ENCODE measurements around the gene GPR135.

GPR135 gene, protein sequence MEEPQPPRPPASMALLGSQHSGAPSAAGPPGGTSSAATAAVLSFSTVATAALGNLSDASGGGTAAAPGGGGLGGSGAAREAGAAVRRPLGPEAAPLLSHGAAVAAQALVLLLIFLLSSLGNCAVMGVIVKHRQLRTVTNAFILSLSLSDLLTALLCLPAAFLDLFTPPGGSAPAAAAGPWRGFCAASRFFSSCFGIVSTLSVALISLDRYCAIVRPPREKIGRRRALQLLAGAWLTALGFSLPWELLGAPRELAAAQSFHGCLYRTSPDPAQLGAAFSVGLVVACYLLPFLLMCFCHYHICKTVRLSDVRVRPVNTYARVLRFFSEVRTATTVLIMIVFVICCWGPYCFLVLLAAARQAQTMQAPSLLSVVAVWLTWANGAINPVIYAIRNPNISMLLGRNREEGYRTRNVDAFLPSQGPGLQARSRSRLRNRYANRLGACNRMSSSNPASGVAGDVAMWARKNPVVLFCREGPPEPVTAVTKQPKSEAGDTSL

DNA sequence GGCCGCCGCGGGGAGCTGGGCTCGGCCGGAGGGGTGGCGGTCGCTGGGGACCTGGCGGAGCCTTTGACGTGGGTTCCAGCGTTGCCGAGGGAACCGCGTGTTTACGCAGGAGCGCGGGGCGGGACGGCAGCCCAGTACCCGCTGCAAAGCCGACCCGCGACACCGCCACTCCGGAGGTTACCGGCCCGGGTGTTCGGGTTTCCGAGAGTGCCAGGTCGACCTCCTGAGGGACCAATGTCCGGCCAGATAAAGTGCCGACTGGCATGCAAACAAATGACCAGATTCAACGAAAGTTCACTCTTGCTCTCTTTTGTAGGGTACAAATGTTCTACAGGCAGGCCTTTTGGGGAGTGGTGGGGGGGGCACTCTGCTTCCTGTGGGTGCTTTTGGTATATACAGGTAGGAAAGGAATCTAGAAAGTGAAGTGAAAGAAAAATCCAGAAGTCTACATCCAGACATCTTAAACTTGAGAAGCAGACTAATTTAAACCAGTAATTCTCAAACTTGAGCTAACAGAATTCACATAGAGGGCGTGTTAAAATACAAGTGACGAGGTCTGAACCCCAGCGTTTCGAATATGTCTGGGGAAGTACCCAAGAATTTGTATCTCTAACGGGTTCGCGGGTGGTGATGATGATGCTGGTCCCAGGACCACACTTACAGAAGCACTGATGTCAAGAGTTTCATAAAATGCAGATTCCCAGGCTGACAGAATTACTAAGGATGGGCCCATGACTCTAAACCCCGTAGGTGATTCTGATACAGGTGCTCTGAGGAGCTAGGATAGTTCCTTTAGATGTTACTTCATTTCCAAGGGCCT is at the start of gene GPR135:
GPR135 (minus strand) TSS at position 65 of the 820 bp plus-strand sequence. CDS start 154 bp downstream, outside the sequence.
- H3K4me3 Mint-ChIP-seq, result peak within 1 kb of the TSS; percentile 89
- H3K27ac Mint-ChIP-seq, result peak within 1 kb of the TSS; percentile 64
- peak; percentile 66 for ATAC-seq (ENCODE audit: low read depth)
- DNase-seq (ENCODE audit: low spot score in 2 of 2), result peak; percentile 48 to 55
- H3K4me1 Mint-ChIP-seq, result peaks cover 5% of the 10 kb centered on the region
- peaks cover 2% of the 10 kb centered on the region for H3K27me3 Mint-ChIP-seq
- no peaks in the 10 kb centered on the region for H3K9me3 Mint-ChIP-seq
- peaks cover 4% of the 10 kb centered on the region for H3K36me3 Mint-ChIP-seq

- no peak overlapping the region for H3K4me3 Mint-ChIP-seq
- peaks cover 1% of the 10 kb centered on the region for H3K27me3 Mint-ChIP-seq
- no peak overlapping the region for H3K27ac Mint-ChIP-seq
- H3K36me3 Mint-ChIP-seq, result no peaks in the 10 kb centered on the region
- H3K9me3 Mint-ChIP-seq, result peaks cover 1% of the 10 kb centered on the region
- H3K4me1 Mint-ChIP-seq, result no peaks in the 10 kb centered on the region
- ATAC-seq (ENCODE audit: low read depth), result no peak
- no peak for DNase-seq (ENCODE audit: low spot score in 2 of 2)
Measured at GRCh38 chr14:59511916-59512575, 46.9 kb upstream of the GPR135 start.

DNA sequence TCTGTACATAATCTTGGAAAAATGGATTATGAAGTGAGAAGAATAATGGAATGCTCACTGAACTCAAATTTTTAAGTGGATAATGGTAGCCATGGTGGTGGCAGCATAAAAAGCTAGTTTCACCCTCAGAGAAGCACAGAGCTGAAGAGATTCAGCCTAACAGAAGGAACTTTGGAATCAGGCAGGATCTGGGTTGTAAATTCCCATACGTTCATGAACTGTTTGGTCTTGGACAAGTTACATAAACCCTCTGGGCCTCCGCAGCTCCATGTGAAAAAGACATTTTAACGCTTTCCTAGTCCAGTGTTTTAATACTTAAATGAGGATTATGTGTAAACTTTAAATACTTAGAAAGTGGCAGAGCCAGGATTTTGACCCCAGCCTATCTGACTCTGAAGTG is 45.8 kb upstream of the GPR135 start:
- DNase-seq (ENCODE audit: low spot score in 2 of 2), result no peak
- Mint-ChIP-seq H3K4me3 (no peak overlapping the region), H3K9me3 (peaks cover 1% of the 10 kb centered on the region), H3K27me3 (peaks cover 1% of the 10 kb centered on the region), H3K36me3 (no peaks in the 10 kb centered on the region), H3K4me1 (no peaks in the 10 kb centered on the region), H3K27ac (no peak overlapping the region)
- no peak for ATAC-seq (ENCODE audit: low read depth)

DNA sequence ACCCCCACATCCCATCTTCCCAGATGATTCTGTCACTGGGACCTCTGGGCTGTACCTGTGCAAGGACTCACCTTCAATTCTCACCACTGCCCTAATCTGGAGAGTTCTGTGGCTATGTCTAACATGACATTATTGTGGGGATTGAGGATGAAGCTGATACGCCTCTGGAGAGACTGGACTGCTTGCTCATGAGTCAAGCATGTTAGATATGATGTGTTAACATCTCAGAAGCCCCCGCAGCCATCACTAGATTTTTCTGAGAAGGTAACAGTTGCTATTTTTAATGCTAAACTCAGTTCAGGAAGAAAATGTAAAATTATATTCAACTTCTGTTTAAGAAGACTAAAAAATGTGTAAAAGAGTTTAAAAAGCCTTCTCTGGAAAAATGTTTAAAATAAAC is 44.8 kb upstream of the GPR135 start:
- no peaks in the 10 kb centered on the region for H3K4me1 Mint-ChIP-seq
- no peak for DNase-seq (ENCODE audit: low spot score in 2 of 2)
- no peak overlapping the region for H3K4me3 Mint-ChIP-seq
- no peaks in the 10 kb centered on the region for H3K36me3 Mint-ChIP-seq
- no peak for ATAC-seq (ENCODE audit: low read depth)
- H3K27ac Mint-ChIP-seq, result no peak overlapping the region
- H3K9me3 Mint-ChIP-seq, result peaks cover 1% of the 10 kb centered on the region
- peaks cover 1% of the 10 kb centered on the region for H3K27me3 Mint-ChIP-seq

DNA sequence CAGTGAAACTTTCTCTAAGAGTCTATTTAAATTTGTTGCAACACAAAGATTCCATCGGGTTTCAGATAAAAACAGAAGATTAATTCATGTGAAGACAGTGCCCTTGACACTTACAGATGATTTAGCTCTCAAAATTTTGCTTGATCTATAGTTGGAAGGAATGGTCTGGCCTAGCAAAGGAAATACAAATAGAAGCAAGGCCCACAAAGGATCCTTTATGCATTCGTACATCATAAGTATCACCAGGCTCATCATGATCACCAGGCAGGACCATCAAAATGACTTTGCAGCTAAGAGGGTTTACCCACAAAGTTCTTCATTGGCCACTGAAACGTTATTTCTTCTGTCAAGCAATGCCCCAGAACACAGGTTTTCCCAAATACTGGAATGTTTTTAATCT is 43.9 kb upstream of the GPR135 start:
- ATAC-seq (ENCODE audit: low read depth), result no peak
- DNase-seq (ENCODE audit: low spot score in 2 of 2), result no peak
- H3K4me1 Mint-ChIP-seq, result no peaks in the 10 kb centered on the region
- H3K9me3 Mint-ChIP-seq, result no peaks in the 10 kb centered on the region
- H3K36me3 Mint-ChIP-seq, result no peaks in the 10 kb centered on the region
- H3K27ac Mint-ChIP-seq, result no peak overlapping the region
- no peak overlapping the region for H3K4me3 Mint-ChIP-seq
- H3K27me3 Mint-ChIP-seq, result no peaks in the 10 kb centered on the region

- H3K36me3 Mint-ChIP-seq, result peaks cover 2% of the 10 kb centered on the region
- ATAC-seq (ENCODE audit: low read depth) (no peak), DNase-seq (ENCODE audit: low spot score in 2 of 2) (no peak)
- no peak overlapping the region for H3K4me3 Mint-ChIP-seq
- H3K27ac Mint-ChIP-seq, result no peak overlapping the region
- H3K27me3 Mint-ChIP-seq, result no peaks in the 10 kb centered on the region
- no peaks in the 10 kb centered on the region for H3K4me1 Mint-ChIP-seq
- H3K9me3 Mint-ChIP-seq, result no peaks in the 10 kb centered on the region
Measured at GRCh38 chr14:59507752-59508103, 42.5 kb upstream of the GPR135 start.

DNA sequence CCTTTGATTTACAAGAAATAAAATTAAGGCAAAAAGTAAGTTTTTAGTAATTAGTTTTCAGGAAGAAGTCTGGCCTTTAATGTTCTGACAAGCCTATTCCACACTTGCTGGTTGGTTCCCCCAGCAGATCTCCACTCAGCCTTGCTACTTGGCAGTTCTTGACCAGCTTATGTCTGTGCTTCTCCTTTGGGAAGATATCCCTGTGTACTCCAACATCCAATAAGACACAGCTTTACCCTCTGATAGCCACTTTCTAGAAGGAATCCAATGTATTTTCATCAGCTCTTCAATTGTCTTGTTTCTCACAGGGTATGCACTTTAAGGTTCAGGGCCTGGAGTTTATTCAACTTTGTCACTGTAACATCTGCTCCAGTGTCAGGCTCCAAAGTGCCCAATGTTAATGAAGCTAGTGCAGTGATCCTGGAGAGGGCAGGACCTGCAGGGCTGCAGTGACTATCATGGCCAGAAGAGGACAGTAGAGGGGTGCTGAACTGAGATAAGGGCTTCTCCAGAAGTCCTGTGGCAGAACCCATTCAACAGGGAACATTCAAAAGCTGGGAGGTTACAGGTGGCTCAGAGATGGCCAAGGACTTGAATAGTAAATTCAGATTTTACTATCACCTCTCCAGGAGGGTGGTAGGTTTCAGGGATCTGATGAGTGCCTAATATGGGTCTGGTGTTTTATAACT is 42.0 kb upstream of the GPR135 start:
- H3K27ac Mint-ChIP-seq, result no peak overlapping the region
- DNase-seq (ENCODE audit: low spot score in 2 of 2) (peak; percentile 23 to 28), ATAC-seq (ENCODE audit: low read depth) (peak; percentile 59)
- peaks cover 2% of the 10 kb centered on the region for H3K36me3 Mint-ChIP-seq
- no peaks in the 10 kb centered on the region for H3K4me1 Mint-ChIP-seq
- H3K9me3 Mint-ChIP-seq, result no peaks in the 10 kb centered on the region
- no peaks in the 10 kb centered on the region for H3K27me3 Mint-ChIP-seq
- H3K4me3 Mint-ChIP-seq, result no peak overlapping the region

- H3K4me3 Mint-ChIP-seq, result no peak overlapping the region
- peaks cover 6% of the 10 kb centered on the region for H3K36me3 Mint-ChIP-seq
- ATAC-seq (ENCODE audit: low read depth) (no peak), DNase-seq (ENCODE audit: low spot score in 2 of 2) (no peak)
- H3K9me3 Mint-ChIP-seq, result no peaks in the 10 kb centered on the region
- no peaks in the 10 kb centered on the region for H3K27me3 Mint-ChIP-seq
- H3K4me1 Mint-ChIP-seq, result no peaks in the 10 kb centered on the region
- H3K27ac Mint-ChIP-seq, result no peak overlapping the region
Measured at GRCh38 chr14:59503256-59503655, 38.1 kb upstream of the GPR135 start.

DNA sequence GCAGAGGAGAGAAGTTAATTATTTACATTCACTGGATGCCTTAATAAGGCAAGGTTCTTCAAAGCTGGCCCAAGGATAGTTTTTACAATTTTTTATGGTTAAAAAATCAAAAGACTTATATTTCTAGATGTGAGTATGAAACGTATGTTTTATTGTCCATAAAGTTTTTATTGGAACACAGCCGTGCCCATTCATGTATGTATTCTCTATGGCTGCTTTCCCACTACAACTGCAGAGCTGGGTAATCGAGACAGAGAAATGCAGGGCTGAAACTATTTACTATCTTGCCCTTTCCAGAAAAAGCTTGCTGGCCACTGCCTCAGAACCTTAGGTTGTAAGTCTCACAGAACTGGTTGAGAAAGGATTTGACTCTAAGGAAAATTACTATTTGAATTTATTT is 35.6 kb upstream of the GPR135 start:
- Mint-ChIP-seq H3K27ac (no peak overlapping the region), H3K36me3 (peaks cover 14% of the 10 kb centered on the region), H3K9me3 (no peaks in the 10 kb centered on the region), H3K27me3 (no peaks in the 10 kb centered on the region), H3K4me1 (peaks cover 5% of the 10 kb centered on the region), H3K4me3 (no peak overlapping the region)
- no peak for DNase-seq (ENCODE audit: low spot score in 2 of 2)
- ATAC-seq (ENCODE audit: low read depth), result no peak

DNA sequence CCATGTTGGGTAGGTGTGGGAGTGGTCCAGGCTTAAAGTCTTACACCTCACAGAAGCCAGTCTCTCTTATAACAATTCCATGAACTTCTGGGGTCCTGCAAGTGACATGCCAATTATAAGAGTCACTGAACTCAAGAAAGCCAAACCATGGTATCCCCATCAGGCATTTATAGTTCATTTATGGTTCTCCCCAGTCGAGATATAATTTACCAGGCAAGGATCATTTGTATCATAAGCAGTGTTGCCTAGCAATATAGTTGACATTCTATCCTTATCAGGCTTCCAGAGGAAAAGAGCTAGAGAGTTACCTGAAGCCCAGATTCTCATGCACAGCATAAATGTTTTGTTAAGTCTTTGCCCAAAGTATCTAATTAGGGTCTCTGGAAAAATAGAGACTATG is 27.2 kb upstream of the GPR135 start:
- no peak overlapping the region for H3K4me3 Mint-ChIP-seq

GRCh38 chr14:59490756-59491155 is 25.6 kb upstream of the GPR135 start:
- no peak overlapping the region for H3K4me3 Mint-ChIP-seq
- H3K36me3 Mint-ChIP-seq, result peaks cover 51% of the 10 kb centered on the region
- no peak overlapping the region for H3K27ac Mint-ChIP-seq
- no peaks in the 10 kb centered on the region for H3K9me3 Mint-ChIP-seq
- no peaks in the 10 kb centered on the region for H3K27me3 Mint-ChIP-seq
- ATAC-seq (ENCODE audit: low read depth) (no peak), DNase-seq (ENCODE audit: low spot score in 2 of 2) (no peak)
- peaks cover 22% of the 10 kb centered on the region for H3K4me1 Mint-ChIP-seq

More for the DNA sequence above, 27.2 kb upstream of the GPR135 start:
- DNase-seq (ENCODE audit: low spot score in 2 of 2) (no peak), ATAC-seq (ENCODE audit: low read depth) (no peak)
- Mint-ChIP-seq H3K9me3 (no peaks in the 10 kb centered on the region), H3K36me3 (peaks cover 57% of the 10 kb centered on the region), H3K27ac (no peak overlapping the region), H3K4me1 (peaks cover 27% of the 10 kb centered on the region), H3K27me3 (no peaks in the 10 kb centered on the region)

GRCh38 chr14:59484639-59485175 is 19.5 kb upstream of the GPR135 start:
- peaks cover 19% of the 10 kb centered on the region for H3K36me3 Mint-ChIP-seq
- H3K4me3 Mint-ChIP-seq, result peak overlapping the region; percentile 93
- ATAC-seq (ENCODE audit: low read depth) (peak; percentile 44), DNase-seq (ENCODE audit: low spot score in 2 of 2) (no peak)
- H3K27ac Mint-ChIP-seq, result peak overlapping the region; percentile 89
- H3K27me3 Mint-ChIP-seq, result no peaks in the 10 kb centered on the region
- H3K9me3 Mint-ChIP-seq, result no peaks in the 10 kb centered on the region
- H3K4me1 Mint-ChIP-seq, result peaks cover 41% of the 10 kb centered on the region

DNA sequence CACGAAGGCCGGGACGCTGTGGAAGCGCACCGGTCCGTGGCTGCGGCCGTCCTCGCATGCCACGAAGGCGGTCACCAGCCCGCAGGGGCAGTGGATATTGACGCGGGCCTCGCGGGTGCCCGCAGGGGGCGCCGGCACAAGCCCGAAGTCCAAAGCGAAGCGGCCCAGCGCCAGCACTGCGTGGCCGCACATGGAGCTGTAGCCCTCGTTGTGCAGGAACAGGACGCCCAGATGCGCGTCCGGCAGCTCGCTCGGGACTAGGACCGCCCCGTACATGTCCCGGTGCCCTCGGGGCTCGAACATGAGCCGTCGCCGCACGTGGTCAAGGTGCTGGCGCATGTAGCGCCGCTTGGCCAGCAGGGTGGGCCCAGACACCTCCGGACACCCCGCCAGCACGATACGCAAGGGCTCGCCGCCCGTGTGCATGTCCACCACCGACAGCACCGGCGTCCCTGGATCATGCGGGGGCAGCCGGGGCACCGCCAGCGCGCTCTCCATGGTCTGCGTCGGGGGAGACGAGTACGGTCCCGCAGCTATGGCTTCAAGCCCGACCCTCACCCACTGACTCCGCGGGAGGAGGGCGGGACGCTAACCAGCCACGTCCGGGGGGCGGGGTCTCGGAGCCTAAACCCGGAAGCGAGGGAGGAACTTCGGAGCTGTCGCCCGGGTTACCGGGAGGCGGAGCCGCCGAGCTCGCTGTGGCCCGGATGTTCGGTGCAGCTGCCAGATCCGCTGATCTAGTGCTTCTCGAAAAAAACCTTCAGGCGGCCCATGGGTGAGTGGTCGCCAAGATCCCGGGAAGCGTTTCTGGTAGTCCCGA is 18.8 kb upstream of the GPR135 start, which contains the start of the genes JKAMP and L3HYPDH:
JKAMP (plus strand) TSS at position 699 of the 820 bp plus-strand sequence; CDS start at position 772, 73 bp downstream.
L3HYPDH (minus strand) TSS at position 590 of the 820 bp plus-strand sequence; CDS start at position 498, 92 bp downstream.
- ATAC-seq (ENCODE audit: low read depth) (peak; percentile 91), DNase-seq (ENCODE audit: low spot score in 2 of 2) (peak; percentile 95 to 96)
- peaks cover 38% of the 10 kb centered on the region for H3K4me1 Mint-ChIP-seq
- peak within 1 kb of the TSS; percentile 89 for H3K27ac Mint-ChIP-seq
- H3K27me3 Mint-ChIP-seq, result no peaks in the 10 kb centered on the region
- H3K9me3 Mint-ChIP-seq, result no peaks in the 10 kb centered on the region
- peak within 1 kb of the TSS; percentile 93 for H3K4me3 Mint-ChIP-seq
- peaks cover 13% of the 10 kb centered on the region for H3K36me3 Mint-ChIP-seq
